Hippocampal formation (tissue), 2 donors: Measurements from ENCODE around the gene SMIM24.
A peak's percentile ranks its signal among the peaks of the same experiment; 100 is the strongest.

Source experiments
- DNase-seq, 2 donors: peaks; one replicate each; lab custom pipeline; 2025; lab: John Stamatoyannopoulos, UW

Gene SMIM24

DNA sequence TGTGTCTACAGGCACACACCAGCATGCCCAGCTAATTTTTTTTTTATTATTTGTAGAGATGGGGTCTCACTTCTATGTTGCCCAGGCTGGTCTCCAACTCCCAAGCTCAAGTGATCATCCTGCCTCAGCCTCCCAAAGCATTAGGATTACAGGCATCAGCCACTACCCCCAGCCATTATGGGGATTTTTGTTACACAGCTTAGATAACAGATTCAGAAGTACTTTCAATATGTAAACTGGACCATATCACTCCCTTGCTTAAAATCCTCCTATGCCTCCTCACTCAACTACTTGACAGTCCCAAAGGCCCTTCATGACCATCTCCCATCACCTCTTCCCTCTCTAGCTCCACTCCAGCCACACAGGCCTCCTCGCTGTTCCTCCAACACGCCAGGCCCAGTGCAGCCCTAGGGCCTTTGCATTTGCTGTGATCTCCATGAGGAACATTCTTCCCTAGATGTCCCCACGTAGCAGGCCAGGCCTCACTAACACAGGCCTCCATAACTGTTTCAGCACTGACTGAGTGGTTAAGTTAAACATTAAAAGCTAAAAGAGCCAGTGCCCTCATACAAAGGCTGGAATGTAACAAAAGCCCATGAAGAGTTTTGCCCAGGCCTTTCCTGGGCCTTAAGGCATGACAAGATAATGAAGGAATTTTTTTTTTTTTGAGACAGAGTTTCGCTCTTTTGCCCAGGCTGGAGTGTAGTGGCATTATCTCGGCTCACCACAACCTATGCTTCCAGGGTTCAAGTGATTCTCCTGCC, 17.6 kb upstream of the SMIM24 start:
- DNase-seq = no peak

DNA sequence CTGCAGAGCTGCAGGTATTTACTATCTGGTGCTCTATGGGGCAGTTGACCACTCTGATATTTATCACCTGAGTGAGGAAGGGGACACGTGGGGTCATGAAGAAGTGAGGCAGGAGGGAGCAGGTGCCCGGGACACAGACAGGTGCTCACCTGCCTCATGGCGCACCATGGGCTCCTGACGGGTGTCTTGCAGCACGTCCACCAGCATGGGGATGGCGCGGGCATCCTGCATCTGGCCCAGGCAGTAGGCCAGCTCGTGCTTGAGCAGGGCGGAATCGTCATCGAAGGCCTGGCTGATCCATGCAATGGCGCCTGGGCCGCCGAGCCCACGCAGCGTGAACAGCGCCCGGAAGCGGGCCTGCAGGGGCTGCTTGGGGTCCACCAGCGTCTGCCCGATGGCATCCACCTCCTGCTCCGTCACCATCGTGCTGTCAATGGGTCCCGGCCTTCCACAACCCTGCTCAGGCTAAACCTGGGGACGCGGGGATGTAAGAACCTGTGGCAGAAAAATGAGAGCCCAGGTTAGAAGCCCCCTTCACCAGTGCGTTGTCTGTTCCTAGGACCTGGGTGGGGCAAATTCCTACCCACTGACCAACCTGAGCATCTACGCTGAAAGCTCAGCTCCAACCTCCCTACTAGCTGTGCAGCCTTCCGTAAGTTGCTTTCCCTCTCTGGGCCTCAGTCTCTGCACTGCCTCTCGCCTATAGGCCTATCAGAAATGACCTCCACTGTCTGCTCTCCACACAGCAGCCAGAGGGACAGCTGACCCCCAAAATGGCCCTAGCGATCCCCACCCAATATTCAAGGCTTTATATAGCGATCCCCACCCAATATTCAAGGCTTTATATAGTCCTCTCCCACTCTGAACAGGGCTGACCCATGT, 16.3 kb upstream of the SMIM24 start:
- DNase-seq = no peak

DNA sequence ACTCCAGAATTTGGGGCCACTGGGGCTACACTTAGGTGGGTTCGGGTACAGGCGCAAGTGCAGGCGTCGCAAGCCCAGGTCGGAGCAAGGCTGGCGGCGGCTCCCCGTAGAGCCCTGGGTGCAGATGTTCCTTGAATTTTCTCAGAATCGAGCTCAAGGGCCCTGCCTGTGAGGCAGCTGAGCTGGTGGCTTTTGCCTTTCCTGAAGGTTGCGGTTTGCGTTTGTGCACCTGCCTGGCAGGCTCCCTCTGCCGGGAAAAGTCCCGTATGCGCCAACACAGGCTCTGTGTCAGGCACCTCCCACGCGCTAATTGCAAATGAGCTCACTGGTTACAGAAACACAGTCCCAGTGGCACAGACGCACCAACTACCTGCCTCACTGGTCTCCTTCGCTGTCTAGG, 14.2 kb upstream of the SMIM24 start:
- DNase-seq = no peak

DNA sequence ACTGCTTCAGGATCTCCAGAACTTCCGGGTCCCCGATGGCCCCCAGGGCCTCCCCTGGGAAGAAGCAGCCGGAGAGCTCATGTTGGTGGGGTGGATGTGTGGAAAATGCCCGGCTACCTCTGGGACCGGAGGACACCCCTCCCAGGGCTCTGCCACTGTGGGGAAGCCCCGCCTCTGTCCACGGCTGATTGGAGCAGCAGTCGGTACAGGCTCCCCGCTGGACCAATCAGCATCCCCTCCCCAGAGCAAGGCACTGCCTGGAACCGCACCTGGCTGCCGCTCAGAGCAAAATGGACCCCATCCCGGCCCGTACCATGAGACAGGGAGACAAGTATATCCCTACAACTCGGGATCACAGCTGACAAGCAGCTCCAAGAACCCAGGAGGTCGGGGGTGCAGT, 13.7 kb upstream of the SMIM24 start:
- DNase-seq = peak; percentile 93 to 96

DNA sequence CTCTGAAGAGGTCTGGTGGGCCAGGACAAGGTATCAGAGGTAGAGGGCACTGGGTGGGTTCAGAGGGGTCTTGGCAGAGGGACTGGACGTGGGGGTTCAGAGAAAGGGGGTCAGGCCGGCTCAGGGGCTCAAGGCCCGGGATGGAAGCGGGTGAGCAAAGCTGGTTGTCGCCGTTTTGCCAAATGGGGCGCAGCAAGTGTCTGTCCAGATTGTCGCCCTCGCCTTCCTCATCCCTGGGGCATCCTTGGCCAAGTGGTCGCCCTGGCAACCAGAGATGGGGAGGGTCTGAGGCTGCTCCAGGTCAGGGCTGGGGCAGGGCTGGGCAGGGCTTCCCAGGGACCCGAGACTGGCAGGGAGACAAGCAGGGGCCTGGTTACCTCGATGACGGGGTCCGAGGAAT, 13.3 kb upstream of the SMIM24 start:
- DNase-seq = no peak

DNA sequence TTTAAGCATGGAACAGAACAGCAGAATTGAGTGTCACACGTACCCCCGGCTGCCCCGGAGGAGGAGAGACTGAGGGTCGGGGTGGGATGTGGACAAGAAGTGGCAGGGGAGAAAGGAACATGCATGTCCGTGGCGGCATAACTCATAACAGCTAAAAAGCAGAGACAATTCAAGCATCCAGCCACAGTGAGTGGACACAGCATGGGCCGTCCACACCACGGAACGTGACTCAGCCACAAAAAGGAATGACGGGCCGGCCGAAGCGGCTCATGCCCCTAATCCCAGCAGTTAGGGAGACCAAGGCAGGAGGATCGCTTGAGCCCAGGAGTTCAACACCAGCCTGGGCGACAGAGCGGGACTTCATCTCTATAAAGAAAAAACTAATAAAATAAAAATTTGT, 12.6 kb upstream of the SMIM24 start:
- no peak for DNase-seq

DNA sequence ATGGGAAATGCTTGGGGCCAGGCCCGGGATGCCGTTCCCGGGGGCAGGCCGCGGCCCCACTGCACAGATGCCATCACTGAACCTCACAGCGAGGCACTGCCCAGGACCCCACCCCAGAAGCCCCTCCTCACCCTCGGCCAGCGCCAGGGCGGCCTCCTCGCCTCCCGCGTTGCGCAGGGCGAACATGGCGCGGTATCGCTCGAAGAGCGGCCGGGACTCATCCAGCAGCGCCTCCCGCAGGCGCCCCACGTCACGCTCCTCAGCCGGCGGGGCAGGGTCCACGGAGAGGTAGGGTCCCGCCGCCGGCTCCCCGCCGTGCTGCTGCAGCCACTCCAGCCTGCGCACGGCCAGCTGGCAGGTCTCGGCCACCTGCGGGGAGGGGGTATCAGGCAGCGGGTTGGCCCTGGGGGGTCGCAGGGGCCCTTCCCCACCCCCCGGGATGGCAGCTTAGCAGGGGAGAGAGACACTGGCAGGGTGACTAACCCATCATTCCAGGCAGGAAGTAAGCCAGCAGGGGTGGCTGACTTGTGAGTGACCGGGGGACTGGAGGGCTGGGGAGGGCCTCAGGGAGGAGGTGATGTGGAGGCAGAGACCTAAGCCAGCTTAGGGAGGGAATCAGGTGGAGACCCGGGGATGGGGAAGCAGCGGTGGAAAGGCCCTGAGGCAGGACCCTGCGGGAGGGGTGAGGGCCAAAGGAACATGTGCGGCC, 12.0 kb upstream of the SMIM24 start:
- DNase-seq = no peak

DNA sequence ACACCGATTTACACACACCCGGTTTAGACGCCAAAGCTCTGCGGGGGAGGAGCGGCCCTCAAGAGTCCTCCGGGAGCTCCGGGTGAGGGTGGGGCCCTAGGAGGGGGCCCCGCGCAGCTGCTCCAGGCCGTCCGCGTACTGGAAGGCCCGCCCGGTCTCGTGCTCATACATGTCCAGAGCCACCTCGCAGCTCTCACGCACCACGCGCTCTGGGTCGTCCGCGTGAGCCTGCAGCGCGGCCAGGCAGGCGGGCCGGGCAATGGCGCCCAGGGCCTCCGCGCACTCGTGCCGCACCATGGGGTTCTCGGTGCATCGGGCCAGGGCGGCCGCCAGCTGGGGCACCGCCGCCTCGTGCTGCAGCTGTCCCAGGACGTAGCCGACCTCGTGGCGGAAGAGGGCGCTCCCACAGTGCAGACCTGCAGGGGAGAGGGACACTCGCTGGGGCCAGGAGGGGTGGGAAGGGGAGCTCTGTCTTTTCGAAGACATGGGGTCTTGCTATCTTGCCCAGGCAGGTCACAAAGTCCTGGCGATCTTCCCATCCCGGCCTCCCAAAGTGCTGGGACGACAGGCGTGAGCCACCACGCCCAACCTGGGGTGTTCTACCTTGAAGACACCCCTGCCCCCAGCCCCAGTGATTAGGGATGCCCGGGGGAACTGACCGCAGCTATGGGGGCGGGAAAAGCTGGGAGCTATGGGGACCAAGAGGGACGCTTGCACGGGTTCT, 11.2 kb upstream of the SMIM24 start:
- no peak for DNase-seq

DNA sequence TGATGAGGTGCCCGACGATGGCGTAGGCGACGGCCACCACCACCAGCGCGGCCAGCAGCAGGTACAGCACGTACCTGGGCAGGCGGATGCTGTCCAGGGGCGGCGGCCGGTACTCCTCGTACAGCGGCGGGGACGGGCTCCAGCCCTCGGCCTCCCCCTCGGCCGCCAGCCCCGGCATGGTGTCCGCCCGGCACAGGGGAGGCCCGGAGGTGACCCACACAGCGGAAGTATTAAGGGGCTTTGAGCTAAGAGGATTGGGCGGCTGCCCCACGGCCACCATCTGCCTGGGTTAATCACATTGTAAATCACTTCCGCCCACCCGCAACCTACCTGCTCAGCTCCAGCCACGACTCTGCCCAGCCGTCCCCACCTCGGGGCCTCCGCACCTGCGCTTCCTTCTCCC, 2.9 kb upstream of the SMIM24 start, which contains the start of gene SMIM44:
Gene SMIM44, minus strand, starts transcription at position 216 of the 403 bp plus-strand sequence. Its CDS starts 38 bp downstream, at position 178.
- no peak for DNase-seq

DNA sequence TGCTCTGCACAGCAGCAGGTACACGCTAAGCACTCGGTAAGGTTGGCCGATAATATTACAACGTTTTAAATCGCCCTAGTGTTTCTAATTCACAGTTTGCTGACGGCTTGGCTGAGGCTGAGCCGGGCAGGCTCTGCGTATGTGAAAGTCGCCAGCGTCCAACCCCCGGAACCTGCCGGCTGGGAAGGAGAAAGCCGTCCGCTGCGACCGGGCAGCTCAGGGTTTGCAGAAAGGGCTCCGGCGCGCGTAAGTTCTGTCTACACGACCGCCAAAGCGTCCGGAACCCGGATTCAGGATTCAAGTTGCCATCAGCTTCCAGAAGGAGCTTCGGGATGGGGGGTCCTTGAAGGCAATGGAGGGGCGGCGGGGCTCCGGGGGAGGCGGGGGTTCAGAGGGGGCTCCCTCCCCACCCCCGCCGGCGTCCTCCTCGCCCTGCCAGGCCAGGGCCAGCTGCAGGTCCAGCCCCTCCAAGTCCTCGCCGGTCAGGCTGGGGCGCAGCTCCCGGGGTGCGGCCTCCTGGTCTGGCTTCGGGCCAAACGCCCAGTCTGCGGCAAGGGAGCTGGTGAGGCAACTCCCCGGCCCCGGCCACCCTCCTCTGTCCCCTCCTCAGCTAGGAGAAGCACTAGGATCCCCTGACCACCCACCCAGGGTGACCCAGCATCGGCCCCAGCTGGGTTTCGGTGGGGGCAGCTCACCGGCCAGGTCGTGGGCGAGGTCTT, 2.3 kb upstream of the SMIM24 start:
- DNase-seq = no peak

DNA sequence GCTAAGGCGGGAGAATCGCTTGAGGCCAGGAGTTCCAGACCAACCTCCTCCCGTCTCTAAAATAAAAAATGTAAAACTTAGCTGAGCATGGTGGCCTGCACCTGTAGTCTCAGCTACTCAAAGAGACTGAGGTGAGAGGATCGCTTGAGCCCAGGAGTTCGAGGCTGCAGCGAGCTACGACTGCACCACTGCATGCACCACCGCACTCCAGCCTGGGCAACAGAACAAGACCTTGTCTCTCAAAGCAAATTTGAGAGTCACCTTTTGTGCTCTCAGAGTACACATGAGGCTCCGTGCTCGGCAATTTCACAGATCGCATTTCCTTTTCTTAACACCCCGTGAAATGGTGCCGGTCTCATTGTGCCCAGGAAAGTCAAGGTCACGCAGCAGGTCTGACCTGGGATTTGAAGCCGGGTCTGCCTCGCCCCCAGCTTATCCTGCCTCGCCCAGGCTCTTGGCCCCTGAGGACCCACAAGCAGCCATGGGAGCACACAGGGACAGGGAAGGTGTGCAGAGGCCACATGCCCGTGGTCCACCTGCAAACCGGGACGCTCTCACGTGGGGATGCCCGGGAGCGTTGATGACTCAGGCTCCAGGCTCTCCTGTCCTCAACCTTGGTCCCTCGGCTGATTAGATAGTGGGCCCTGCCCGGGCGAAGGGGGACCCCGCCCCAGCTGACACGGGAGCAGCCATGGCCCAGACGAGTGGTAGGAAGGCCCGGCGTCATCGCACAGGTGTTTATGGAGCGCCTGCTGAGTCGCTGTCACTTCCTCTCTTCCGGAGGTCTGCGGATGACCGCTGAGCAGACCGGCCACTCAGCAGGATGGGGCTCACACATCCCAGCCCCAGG, 1.1 kb upstream of the SMIM24 start:
- no peak for DNase-seq

DNA sequence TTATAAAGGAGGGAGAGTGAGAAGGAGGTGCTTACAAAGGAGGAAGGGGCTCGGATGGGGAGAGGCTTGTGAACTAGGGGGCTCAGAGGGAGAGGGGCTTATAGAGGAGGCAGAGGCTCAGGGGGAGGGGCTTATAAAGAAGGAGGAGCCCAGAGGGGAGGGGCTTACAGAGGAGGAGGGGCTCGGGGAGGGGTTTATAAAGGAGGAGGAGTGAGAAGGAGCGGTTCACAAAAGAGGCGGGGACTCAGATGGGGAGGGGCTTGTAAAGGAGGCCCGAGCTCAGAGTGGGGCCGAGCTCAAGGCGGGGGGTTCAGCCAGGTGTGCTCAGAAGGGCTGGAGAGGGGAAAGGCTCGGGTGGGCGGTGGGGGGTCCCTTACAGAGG, 500 bp downstream of the SMIM24 start:
- DNase-seq = no peak

DNA sequence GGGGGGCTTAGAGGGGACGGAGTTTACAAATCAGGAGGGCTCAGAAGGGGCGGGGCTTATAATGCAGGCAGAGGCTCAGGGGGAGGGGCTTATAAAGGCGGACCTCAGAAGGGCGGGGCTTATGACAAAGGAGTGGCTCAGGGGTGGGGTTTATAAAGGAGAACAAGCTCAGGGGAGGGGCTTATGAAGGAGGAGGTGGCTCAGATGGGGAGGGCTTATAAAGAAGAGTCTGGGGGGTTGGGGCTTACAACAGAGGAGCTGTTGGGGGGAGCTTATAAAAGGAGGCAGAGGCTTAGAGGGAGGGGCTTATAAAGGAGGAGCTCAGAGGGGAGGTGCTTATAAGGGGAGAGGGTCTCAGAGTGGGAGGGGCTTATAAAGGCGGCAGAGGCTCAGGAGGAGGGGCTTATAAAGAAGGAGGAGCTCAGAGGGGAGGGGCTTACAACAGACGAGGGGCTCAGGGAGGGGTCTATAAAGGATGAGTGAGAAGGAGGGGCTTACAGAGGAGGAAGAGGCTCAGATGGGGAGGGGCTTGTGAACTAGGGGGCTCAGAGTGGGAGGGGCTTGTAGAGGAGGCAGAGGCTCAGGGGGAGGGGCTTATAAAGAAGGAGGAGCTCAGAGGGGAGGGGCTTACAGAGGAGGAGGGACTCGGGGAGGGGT, 1.0 kb downstream of the SMIM24 start:
- DNase-seq = no peak

DNA sequence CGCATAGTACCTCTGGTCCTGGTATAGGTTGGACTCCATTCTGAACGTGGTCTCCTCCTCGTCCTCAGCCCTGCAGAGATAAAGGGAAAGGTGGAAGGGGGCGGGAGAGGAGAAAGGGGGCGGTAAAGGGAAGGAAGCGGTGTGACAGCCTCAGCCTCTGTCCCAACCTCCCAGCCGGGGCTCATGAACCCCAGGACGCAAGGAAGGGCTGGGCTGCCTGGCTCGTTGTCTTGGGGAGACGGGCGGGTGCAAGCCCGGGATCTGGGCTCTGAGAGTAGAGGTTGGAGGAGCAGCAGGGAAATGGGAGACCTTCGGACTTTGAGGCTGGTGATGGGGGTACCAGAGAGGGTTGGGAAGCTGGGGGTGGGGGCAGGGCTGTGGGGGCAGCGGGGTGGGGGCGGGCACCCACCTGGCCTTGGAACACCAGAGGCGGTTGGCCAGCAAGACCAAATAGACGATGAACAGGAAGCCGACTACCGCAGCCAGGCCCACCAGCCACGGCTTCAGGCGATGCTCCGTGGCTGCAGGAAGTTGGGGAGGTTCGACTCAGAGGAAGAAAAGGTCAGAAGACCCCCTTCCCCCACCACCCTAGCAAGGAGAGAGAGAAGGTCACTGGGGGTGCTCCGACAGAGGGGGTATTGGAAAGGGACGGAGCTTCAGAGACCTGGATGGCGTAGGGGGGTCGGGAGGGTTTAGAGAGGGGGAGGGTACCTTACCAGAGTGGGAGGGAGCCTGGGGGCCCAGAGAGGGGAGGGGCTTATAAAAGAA, 1.7 kb downstream of the SMIM24 start:
- DNase-seq = no peak

DNA sequence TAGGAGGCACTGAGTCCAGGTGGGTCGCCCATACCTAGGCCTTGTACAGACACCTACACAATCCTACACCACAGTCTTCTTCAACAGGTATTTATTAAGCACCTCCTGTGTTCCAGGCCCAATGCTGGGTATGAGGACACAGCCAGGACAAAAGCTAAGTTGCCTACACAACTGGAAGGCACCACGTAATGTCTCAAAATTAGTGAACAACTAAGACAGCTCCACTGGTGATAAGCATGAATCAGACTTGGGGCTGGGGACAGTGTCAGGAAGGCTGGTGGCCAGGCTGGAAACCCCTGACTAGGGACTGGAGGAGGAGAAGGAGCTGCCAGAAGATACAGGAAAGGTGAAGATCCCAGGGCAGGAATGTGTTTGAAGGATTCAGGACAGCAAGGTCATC, 2.4 kb downstream of the SMIM24 start:
- DNase-seq = no peak

DNA sequence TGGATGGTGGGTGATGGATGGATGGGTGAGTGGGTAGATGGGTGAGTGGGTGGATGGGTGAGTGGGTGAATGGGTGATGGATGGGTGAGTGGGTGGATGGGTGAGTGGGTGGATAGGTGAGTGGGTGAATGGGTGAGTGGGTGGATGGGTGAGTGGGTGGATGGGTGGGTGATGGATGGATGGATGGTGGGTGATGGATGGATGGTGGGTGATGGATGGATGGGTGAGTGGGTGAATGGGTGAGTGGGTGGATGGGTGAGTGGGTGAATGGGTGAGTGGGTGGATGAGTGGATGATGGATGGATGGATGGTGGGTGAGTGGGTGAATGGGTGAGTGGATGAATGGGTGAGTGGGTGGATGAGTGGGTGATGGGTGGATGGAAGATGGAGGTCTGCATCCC, 2.8 kb downstream of the SMIM24 start:
- no peak for DNase-seq

DNA sequence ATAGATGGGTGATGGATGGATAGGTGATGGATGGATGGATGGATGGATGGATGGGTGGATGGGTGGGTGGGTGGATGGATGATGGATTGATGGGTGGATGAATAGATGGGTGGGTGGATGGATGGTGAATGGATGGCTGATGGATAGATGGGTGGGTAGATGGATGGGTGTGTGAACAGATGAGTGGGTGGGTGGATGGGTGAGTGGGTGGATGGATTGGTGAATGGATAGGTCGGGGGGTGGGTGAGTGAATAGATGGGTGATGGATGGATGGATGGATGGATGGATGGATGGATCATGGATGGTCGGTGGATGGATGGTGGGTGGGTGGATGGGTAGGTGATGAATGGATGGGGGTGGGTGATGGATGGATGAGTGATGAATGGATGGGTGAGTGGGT, 3.5 kb downstream of the SMIM24 start:
- no peak for DNase-seq

DNA sequence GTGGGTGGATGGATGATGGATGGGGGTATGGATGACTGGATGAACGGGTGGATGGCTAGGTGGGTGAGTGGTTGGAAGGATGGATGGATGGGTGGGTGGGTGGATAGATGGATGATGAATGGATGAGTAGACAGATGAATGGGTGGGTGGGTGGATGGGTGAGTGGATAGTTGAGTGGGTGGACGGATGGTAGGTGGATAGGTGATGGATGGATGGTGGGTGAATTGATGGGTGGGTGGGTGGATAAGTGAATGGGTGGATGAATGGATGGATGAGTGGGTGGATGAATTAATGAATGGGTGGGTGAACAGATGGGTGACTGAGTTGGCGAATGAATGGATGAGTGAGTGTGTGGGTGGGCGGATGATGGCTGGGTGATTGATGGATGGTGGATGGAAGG, 4.9 kb downstream of the SMIM24 start:
- no peak for DNase-seq

DNA sequence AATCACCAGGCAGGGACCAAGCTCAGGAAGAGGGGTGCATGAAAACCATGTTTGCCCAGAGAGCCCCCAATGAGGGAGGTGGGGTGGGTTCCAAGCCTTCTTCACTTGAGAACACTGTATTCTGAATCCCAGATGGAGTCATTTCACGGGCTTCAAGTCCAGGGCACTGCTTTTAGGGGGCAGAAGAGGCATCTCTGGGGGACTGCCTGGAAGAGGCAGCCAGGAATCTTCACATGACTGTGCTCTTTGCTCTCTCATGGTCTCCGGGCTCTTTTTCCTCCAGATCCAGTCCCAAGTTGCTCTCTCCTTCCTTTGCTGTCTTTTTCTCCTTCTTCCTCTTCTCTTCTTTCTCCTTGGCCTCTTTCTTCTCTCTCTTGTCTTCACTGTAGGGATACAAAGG, 5.7 kb downstream of the SMIM24 start:
- no peak for DNase-seq
